22Rv1 (cell line): Measurements from ENCODE around the gene LEMD2.

Experiments used
- CTCF ChIP-seq: fragments of 450-650 bp; IDR thresholded peaks from 2 replicates; pipeline ENCODE4 v1.5.1; 2017; ENCODE audit warnings: mild to moderate bottlenecking
- ZFX ChIP-seq: fragments of 450-650 bp; IDR thresholded peaks from 2 replicates; pipeline ENCODE4 v1.6.1; 2017; ENCODE audit warnings: antibody characterized with exemption, borderline replicate concordance

GRCh38 chr6:33748841-33749240 lies 40.1 kb downstream of the LEMD2 start:
- TF ChIP-seq CTCF: no peak
- no peak for TF ChIP-seq ZFX
